HG02759 (cell line): ENCODE data around the gene NRCAM.
A peak's percentile ranks its signal among the peaks of the same experiment; 100 is the strongest.

Experiments
- ATAC-seq: cut with Tn5 transposase; IDR thresholded peaks from one replicate; pipeline ENCODE4 v1.9.1; 2021; ENCODE audit warnings: mild to moderate bottlenecking, moderate library complexity; ENCODE audit not compliant: unreplicated experiment

NRCAM gene

DNA sequence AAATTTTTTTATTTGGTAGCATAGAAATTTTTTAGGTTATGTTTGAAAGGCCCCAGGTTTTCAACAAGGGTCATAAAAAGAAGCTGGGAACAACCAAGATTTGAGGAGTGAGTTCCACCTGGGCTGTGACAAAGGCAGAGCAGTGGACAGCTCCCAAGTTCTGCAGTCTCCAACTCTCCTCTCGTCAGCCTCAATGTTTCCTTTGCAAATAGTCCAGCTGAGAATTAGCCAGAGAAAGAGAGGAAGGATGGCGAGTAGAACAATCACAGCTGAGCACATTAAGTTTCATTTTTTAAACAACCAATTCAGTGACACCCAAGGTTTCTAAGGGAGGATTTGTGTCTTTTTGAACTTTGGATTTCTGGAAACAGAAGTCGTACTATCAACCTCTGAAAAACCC is 143.2 kb downstream of the NRCAM start:
- ATAC-seq = no peak

DNA sequence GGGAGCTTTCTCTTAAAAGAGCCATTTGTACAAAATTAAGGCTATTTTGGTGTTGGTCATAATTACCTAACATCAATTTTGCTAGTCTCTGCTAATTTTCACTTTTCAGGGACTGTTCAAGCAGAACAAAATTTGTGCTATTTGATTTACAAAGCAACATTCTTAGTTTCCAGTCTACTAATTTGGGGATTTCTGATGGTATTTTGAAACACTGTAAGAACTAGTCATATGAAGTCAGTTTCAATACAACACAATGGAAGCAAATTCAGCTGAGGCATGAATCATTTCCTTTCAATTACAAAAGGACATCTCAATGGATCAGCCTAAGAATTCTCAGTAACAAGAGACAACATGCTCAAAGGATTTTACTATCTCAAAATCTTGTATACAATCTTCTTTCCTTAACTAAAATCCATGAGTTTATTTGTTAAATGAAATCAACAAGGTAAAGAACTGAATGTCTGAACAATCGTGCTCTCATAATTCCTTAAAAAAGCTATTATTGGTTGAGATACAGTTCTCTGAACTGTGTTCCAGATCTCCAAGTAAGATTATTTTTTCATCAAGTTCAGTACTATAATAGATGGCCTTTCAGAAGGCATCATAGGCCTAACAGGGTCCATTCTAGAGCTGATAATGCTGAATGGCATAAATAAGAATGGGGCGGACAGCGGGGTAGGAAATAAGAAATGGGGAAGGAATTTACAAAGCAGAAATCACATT is 144.6 kb downstream of the NRCAM start:
- ATAC-seq = peak; percentile 71

DNA sequence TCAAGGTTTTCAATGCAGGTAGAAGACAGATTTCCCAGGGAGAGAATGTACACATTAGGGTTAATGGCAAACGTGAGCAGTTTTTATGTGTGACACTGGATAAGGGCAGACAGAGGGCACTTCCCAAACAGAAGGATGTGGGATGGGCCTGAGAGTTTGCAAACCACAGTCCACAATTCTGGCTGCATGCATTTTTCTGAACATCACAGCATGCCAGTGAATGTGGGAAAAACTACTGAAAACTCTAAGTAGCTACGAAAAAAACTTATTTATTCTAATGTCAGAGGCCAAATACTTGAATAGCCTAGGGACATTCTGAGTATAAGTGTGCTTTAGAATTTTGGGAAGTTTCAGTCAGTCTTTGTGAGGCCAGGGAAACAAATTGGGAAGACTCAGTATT is 145.9 kb downstream of the NRCAM start:
- ATAC-seq = no peak

GRCh38 chr7:108308903-108309302 is 147.3 kb downstream of the NRCAM start:
- ATAC-seq = peak; percentile 58

DNA sequence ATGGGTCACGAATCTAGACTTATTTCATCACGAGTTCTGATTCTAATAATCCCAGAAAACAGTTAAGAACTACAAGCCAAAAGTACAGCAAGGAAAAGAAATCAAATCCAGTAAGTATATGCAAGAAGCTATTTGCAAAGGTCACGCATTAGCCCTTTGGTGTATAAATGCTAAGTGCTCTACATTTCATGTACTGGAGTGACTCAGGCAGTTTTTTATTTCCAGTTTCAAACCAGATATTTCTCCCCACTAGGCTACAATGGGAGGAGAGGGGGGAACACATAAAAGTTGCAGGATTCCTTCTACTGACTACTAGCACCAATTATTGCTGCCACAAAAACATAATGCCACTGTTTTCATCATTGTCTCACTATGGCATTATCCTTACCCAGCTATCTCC is 148.0 kb downstream of the NRCAM start:
- no peak for ATAC-seq

GRCh38 chr7:108307595-108307994 is 148.6 kb downstream of the NRCAM start:
- no peak for ATAC-seq

DNA sequence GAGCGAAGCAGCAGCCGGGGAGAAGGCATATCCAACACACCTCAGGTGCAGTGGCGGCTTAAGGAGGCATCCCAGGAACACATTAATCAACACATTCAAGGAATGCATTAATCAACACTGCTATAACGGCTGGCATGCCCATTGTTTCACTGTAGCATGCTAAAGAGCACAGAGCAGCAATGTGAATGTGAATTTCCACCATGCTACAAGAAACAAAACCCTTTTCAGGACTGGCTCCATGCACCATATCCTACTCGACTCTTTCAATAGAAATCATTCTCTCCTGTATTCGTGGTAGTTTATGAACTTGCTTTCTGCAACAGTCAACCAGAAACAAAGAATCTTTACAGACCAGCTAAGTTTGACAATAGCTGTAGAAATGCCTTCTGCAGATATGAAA is 149.0 kb downstream of the NRCAM start:
- ATAC-seq = no peak

DNA sequence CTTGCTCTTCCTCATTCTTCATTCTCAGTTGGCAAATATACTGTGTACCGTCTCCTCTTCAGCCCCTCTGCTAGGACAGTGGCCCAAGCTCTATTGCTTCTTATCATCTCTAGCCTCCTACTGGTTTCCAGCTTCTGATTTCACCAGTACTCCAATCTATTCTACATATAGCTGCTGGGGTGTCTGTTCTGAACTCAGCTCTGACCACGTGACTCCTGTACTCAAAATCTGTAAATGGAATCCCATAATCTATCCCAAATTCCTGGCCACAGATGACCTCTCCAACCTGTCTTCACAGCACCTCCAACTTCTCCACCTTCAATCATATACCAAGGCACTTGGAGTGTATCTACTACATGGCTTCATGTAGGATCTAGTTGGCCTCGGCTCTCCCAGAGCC is 152.9 kb downstream of the NRCAM start:
- no peak for ATAC-seq

DNA sequence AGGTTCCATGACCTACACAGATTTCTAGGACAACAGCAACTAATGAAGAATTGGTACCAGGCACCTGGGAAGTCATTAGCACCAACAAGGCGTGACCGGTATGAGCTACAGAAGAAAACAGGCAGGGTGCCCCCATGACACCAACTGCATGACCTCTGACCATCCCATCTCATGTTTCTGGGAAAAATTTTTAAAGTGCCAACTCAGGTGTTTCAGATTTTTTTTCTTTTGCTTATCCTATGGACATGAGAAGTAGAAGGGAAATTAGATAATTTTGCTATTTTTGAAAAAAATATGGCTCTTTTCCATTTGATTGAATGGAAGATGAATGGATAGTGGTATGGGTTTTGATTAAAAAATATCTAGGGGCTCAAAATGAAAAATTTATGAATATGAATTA is 154.8 kb downstream of the NRCAM start:
- no peak for ATAC-seq

- ATAC-seq = no peak
Measured at GRCh38 chr7:108299251-108299973, 156.8 kb downstream of the NRCAM start.

- no peak for ATAC-seq
Measured at GRCh38 chr7:108296911-108297310, 159.3 kb downstream of the NRCAM start.

DNA sequence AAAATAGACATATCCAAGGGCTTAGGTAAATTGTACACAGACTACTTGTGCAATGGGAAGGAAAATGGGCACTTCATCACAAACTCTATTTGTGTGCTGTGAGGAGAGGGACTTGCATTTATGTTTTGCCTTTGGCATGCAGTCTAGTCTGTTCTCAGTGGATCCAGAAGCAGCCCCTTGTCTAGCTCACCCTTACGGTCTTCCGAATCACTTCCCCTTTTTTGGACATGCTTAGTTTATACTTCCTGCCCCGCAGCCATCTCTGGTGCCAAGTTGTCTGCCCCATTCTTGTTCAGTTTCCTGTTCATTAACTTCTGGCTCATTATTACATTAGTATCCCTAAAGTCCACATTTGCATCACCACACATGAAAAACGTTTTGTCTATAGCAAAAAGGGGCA is 161.6 kb downstream of the NRCAM start:
- ATAC-seq = peak; percentile 94

GRCh38 chr7:108293149-108293612 is 163.1 kb downstream of the NRCAM start:
- no peak for ATAC-seq

GRCh38 chr7:108292541-108292940 is 163.7 kb downstream of the NRCAM start:
- ATAC-seq = no peak

- ATAC-seq = no peak
Measured at GRCh38 chr7:108291791-108292440, 164.3 kb downstream of the NRCAM start.

DNA sequence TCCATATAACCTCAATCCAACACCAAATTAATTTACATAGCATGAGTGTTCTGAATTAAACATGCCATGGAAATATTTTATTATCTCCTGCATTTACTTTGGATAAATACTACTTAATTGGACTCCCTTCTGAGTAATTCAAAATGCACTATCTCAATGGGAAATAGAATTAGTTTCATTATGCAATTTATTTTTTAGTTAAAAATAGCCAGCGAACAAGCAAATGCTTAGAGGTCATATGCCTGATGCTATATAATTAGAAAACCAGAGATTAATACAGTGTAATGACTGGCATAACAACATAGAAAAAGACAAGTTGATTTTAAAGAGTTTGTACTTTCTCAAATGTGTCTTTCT is 165.1 kb downstream of the NRCAM start:
- no peak for ATAC-seq

DNA sequence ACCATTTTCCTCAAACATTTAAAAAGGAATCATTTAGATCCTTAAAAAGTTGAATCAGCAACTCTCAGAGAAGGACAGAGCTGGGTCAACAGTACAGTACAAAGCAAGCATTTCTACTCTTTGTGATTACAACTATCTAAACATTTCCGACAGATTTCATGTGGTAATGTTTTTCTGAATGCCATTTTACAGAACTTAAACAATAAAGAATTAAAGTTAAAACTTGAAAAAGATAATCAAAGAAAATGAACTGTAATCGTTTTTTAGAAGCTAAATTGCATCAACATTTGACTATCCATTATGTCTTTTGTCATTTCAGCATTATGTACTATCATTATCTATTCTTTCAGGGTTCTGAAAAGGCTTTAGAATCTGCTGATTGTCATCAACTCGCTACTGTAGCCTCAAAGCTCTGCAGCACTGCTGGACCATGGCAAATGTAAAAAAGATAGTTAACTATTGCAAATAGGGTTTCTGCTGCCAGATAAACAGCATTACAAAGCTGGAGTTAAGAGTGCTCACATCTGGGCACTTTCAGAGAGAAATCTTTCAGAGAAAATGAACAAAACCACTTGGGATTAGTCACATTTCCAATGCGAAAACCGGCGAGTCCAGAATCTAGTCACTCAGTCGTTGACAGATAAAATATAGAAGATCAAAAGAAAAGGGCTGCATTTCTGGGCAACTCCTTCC is 165.6 kb downstream of the NRCAM start:
- ATAC-seq = no peak

DNA sequence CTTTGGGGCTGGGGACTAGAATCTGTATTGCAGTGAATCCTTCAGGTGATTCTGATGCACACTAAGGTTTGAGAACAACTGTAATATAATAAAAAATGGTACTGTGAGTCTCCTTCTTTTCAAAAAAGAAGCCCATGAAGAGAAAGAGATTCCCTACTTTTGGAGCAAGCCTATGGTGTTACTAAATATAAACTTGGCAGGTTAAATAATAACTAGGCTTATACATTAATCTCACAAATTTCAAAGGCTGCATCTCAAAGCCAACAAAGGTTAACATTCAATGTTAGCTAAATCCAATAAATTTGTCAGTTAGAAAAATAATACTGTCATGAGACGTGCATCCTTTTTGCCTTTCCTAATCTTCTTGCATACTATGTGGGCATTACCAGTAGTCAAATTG is 166.4 kb downstream of the NRCAM start:
- ATAC-seq = no peak

- ATAC-seq = no peak
Measured at GRCh38 chr7:108287857-108288256, 168.4 kb downstream of the NRCAM start.

DNA sequence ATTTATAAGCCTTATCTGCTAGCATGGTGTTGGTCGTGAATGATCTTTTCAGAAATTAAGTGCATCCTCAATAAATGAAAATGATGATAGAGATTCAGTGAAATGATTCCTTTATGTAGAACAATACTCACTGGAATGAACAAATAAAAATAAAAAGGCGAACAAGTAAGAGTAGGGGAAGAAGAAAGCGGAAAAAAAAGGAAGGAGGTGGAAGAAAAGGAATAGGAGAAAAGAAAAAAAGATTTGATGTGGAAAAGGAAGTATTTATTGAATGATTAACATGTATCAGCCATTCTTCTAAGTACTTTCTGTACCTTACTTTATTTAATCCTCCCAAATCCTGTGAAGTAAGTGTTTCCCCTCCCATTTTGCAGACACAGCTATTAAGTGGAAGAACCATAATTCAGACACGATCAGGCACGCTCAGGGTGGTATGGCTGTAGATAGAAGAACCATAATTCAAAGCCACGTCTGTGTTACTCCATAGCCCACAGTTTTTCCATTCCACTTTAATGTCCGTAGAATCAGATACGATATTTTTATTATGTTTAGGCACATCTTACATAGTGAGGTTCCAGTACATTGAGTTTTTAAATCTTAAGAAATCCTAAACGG is 169.8 kb downstream of the NRCAM start:
- no peak for ATAC-seq

DNA sequence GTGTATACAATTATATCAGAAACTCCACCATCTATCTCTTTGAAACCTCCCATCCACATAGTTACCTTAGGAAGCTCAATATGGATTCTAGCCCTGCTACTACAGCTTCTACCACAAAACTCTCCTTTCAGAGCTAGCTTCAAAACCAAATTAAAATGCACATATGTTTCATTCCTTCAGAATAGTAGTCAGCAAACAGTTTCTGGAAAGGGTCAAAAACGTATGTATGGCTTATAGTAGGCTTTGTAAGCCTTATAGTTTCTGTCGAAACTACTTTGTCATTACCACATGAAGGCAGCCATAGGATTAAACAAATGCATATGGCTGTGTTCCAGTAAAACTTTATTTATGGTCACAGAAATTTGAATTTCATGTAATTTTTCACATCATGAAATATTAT is 170.5 kb downstream of the NRCAM start:
- no peak for ATAC-seq
